ENCODE measurements around the gene SLC1A4.
A peak's percentile ranks its signal among the peaks of the same experiment; 100 is the strongest.
"Not testable (repeated sequence)": the region's sequence is repeated elsewhere in the genome, so short reads cannot be mapped to it uniquely, and the experiment has no call there.

SLC1A4 gene

DNA sequence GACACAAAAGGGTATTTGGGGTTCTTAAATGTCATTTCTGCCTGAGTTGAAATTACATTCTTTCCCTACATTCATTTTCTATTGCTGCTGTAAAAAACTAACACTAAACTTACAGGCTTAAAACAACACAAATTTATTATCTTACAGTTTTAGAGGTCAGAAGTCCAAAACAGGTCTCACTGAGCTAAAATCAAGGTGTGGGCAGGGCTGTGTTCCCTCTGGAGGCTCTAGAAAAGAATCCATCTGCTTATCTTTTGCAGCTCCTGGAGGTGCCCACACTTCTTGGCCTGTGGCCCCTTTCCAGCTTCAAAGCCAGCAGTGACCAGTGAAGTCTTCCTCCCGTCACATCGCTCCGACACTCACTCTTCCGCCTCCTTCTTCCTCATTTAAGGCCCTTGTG lies 23.2 kb upstream of the SLC1A4 start:
- no peak for DNase-seq

DNA sequence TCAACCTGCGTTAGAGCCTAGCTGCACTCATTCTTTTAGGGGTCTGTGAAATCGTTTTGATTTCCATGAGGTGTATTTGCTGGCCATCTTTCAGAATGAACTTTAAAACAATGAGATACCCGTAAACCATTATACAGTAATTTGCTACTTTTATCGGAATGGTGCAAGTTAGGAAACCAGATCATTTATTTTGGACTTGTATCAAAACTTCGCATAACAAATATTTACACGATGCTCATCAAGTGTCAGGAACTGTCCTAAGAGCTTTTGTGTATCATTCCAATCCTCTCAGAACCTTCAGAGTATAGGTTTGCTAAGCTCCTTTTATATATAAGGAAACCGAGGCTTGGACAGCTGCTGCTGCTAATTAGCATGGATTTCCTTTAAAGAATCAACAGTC lies 22.4 kb upstream of the SLC1A4 start:
- DNase-seq: no peak

DNA sequence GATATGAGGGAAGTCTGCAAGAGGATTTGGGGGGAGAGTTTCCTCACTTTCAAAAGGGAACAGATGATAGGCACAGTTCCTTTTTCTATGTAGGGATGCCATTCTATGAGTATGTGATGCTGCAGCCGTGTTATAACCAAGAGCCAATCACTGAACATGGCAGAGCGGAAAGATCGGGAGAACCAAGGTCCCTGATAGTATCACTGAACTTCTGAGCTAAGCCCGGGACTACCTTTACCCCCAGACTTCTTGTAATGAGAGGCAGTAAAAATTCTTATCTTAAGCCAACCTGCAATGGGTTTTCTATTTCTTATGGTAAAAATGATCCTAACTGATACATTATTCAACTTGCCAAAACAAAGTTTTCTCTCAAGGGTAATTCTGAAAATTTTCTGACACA lies 21.6 kb upstream of the SLC1A4 start:
- DNase-seq: no peak

DNA sequence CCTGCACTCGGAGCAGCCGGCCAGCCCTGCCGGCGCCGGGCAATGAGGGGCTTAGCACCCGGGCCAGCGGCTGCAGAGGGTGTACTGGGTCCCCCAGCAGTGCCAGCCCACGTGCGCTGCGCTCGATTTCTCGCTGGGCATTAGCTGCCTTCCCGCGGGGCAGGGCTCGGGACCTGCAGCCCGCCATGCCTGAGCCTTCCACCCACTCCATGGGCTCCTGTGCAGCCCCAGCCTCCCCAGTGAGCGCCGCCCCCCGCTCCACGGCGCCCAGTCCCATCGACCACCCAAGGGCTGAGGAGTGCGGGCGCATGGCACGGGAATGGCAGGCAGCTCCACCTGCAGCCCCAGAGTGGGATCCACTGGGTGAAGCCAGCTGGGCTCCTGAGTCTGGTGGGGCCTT lies 20.1 kb upstream of the SLC1A4 start:
- not testable (repeated sequence) for DNase-seq

DNA sequence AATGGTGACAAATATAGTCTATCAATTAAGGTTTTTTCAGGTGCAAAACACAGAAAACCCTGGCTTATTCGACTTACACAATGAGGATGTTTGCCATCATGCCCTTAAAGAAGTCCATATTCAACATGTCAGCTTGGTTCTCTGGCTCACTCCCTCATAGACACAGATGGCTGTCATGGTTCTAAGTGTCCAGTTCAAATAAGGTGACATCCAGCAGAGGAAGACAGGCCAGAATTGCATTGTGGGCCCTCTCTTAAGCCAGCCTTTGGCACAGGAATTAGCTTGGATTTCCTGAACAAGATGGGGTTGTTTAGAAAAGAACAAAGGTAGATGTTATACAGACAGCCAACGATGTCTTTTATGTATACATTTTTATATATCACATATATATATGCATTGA lies 18.7 kb upstream of the SLC1A4 start:
- DNase-seq: no peak

DNA sequence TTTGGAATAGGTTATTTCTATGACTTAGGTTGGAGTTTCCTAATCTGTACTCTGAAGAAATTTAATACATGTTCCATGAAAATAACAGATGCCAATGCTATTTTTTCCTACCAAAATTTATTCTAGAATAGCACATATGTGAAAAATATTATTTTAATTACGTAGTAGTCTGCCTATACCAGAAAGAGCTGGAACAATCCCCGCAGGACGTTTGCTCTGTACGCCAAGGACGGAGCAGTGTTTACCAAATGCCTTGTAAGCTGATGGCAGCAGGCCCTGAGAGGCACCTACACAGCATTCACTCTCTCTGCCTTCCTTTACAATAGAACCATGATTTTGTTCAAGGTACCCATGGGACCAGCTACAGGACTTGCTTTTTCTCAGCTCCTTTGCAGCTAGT lies 16.8 kb upstream of the SLC1A4 start:
- DNase-seq: no peak

DNA sequence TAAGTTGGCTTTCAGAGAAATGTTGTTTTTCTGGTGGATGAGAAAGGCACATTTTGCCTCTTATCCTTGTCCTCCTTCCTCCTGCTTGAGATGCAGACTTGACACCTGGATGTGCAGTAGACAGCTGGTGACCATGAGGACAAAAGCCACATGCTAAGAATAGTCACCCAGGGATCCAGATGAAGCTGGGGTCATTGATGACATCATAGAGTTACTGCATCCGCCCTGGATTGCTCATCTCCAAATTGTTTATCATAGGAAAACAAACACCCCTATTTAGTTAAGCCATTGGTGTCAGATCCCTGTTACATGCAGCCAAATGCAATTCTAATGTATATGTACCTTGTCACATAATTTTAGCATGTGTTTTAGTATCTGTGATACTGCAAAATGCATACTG lies 16.3 kb upstream of the SLC1A4 start:
- DNase-seq: no peak

DNA sequence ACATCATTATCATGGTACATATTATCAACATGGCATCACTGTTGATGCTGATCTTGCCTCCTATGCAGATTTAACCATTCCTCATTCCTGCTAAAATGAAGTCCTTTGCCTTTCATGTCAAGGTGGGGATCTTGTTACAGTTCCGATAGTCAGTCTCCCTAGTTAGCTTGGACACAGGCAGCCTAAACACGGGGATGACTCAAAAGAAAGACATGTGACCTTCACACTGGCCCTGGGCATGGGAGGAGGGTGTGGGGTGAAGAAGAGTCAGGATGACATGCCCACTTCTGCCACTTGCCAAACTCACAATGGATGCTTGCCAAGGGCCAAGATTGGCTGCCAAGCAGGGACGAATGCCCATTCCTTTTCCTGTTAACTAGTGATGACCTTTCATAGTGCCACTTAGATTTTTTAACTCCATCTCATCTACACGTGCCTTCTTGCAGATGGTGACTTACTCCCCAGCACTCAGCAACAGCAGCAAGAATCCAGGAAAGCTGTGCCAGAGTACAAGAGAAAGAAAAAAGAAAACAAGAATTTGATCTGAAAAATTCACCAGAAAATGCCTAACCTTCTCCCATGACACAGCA lies 13.9 kb upstream of the SLC1A4 start:
- DNase-seq: peak; percentile 64

DNA sequence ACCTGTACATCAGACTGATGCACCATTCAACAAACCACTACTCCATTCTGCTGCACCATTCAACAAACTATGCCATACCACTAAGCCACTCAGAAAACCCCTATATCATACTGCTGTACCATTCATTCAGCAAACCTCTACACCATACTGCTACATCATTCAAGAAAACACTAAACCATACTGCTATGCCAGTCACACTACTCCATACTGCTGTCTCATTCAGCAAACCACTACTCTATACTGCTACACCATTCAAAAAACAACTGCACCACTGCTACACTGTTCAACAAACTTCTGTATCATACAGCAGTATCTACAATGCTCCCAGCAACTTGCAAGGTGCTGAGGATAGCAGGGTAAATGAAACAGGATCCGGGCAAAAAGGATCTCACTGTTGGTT lies 12.9 kb upstream of the SLC1A4 start:
- DNase-seq: no peak

DNA sequence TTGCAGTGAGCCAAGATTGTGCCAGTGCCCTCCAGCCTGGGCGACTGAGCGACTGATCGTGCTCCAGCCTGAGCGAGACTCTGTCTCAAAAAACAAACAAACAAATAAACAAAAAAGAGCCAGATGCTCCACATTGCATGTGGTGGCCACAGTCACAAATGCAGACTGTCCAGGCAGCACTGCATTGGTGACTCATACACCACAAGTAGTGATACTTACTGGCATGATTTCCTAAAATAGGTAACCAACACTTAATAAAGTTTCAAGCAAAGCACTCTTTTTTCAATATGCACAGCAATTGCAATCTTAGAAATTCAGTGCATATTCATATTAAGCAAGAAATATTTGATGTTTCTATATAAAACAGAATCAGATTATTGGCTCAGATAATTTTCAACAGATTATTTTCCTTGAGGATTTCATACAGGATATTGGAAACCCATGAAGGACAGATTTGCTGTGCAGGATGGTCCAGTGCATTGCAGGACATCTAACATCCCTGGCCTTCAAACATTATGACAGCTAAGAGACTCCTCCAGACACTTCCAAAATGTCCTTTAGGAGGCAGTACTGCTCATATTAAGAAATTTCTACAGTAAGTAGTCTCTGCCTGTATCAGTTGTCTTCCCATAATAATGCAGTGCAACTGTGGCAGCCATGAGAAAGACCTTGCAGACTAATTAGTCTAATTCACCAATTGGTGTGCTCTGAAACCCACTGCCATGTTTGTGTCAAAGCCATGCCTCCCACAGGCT lies 10.5 kb upstream of the SLC1A4 start:
- peak; percentile 25 for DNase-seq

DNA sequence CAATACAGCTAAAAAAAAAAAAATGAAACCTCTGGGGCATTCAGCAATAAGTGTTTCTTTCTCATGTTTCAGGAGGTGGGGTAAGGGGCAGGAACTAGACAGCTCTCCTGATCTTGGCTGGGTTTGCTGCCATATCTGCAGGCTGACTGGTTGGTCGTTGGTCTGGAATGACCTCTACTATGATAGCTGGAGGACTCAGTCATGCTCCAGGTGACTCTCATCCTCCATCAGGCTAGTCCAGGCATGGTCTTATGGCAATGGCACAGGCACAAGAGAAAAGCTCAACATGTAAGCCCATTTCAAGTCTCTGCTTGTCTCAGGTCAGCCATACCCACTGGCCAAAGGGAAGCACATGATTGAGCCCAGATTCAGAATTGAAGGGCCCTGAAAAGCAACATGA lies 9.5 kb upstream of the SLC1A4 start:
- DNase-seq: no peak

DNA sequence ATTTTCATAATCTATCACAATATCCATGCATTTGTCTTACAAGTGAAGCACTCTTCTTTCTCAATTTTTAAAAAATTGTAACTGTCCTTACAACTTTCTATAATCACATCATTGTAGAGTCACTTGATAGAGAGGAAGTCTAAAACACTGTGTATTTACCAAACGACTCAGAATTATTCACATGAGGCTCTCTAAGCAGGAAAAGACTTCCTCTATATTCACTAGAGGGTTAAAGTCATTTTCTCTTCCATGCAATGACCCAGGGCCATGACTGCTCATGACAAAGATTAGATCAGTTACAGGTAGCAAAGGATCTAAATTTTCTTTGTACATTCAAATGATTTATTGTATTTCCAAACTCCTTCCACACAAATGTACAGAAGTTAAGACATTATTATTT lies 9.0 kb upstream of the SLC1A4 start:
- no peak for DNase-seq

DNA sequence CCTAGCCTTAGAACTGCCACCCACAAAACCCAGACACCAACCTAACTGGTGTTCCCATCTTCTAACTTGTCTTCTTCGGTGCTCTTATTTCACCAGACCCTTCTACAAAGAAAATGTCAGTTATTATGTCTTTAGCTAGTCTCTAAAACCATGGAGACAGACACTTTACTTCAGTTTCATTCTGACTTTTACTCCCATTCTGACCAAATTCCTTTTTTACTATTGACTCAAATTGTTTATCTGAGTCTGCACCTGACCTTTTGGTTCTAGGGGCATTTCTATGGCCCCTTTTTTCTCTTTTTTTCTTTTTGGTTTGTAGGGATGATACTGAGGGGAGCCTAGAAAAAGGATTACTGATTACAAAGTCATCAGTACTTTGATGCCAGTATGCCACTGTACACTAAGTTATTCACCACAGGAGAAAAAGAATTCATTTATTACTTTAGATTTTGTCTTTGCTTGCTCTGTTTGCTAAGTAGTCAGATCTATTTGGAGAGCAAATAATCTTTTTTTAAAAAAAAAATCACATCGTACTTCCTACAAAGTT lies 6.8 kb upstream of the SLC1A4 start:
- no peak for DNase-seq

DNA sequence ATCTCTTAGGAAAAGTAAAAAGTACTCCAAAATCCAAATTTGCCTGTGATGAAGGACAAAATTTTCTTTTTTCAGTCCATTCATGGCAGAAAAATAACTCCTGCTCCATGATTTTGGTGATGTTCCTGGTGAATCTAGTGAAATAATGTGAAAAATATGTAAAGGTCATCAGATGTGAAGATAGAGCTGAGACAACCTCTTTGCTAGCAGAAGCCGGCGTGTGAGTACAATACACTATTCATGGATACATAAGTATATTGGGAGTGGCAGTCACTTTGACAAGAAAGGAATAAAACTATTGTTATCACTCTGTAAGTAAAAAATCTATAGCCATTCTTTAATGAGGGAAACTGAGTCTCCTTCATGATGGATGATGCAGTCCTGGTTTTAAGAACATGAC lies 6.3 kb upstream of the SLC1A4 start:
- DNase-seq: no peak

DNA sequence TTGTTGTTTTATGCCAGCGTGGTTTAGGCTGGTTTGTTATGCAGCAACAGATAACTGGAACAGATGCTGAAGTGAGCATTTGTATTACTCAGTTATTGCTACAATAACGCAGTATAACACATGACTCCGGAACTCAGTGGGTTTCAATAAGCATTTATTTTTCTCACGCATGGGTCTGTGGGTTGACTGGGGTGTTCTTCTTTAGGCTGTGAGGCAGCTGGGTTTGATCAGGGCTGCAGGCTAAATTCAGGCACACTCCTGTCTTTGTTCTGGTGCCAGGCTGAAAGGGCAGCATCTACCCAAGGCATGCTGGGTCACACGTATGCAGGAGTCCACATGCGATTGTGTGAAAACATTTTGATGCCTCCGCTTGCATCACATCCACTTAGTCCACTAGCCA lies 3.8 kb upstream of the SLC1A4 start:
- DNase-seq: no peak

DNA sequence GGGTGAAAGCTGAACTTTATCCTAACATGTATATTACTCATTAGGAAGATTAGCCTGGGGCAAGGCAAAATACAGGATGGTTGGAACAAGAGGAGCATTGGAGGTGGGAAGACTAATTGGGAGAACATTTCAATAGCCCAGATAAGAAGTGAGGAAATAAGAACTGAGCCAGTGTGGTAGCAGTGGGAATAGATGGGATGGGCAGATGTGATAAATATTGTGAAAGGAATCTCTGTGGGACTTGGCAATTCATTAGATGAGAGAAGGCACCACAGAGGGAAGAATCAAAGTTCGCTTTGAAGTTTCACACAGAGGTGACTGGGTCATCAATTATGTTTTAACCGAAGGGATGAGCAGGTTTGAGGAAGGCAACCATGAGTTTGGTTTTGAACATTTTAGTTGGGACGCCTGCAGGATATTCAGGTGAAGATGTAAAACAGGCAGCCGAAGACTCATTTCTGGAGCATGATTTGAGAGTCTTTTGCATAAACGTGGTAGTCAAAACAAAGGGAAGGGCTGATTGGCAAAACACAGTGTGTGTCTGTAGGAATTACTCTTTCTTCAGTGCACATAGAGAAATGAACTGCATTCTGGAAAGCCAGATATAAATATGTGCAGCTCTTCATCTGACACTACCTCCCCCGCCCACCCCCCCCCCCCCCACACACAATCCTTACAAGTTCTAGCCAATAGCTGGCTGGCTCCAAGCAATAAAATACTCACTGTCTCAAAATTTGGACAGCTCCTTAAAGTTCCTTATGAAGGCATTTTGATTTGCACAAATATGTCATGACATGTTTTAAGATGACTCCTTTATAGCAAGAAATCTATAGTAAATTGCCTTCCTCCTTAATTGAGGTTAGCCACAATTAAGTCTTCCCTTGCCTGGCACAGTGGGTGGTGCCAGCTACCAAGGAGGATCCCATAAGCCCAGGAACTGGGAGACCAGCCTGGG lies 1.9 kb upstream of the SLC1A4 start:
- DNase-seq: peak; percentile 46

DNA sequence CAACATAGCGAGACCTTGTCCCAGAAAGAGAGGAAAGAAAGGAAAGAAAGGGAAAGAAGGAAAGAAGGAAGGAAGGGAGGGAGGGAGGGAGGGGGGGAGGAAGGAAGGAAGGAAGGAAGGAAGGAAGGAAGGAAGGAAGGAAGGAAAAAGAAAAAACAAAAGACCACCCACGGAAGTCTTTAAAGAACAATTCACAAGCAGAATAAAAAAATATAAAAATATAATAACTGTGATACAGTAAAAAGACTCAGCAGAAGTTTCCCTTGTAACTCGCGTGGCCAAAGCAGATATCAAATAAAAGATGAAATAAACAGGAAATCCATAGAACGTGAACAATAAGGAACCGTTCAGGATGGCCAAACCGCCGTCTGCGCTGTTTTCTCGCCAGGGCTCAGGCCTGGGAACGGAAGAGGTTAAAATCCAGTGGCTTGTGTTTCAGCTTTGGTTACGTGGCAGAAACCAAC lies 1.2 kb upstream of the SLC1A4 start:
- DNase-seq: peak; percentile 89

DNA sequence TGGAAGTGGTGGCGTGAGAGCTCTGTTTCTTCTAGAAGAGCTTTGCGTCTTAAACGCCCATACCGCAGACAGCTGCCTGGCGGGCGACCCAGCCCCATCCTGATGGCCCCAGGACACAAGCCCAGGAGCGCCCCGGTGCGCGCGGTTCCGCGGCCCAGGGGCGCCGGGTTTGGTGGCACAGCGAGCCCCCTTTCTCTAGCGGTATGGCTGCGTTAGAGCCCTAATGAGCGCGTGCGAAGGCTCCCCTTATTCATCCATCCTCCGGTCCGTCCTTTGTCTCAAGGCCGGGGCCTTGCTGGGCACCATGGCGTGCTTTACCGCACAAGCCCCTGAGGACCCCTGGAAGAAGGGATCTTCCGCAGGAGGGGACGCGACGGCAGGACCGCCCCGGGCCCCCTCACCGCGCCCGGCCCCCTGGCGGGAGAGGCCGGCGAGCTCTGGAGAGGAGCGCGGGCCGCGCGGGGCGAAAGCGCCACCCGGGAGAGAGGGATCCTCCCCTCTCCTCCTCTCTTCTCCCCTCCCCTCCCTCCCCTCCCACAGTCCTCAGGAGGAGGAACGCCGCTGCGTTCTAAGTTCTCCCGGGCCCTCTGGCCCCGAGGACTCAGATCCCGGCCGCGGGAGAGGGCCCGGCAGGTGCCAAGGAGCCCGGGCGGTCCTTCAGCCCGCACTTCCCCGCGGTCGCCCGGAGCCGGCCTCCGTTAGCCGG lies 626 bp upstream of the SLC1A4 start:
- peak; percentile 93 for DNase-seq

DNA sequence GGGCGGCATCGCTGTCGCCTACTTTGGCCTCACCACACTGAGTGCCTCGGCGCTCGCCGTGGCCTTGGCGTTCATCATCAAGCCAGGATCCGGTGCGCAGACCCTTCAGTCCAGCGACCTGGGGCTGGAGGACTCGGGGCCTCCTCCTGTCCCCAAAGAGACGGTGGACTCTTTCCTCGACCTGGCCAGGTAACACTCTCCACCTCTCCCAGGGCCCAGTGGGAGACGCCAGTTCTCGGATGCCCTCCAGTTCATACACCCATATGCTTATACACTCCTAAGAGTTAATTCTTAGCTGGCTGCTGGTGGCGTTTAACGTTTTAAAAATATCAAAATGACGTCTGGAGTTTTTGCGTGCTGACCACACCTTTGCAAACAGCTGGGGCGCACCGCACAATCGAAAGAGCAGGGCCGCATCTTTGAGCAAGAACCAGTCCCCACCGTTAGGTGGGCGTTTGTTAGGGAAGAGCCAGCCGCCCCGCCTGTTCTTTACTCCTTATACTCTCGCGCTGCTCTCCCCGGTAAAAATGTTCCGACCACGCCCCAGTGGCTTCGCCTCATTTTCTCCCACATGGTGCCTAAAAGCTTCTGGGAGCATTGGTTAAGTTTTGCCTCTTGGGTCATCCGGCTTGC lies 899 bp downstream of the SLC1A4 start:
- DNase-seq: peak; percentile 19

DNA sequence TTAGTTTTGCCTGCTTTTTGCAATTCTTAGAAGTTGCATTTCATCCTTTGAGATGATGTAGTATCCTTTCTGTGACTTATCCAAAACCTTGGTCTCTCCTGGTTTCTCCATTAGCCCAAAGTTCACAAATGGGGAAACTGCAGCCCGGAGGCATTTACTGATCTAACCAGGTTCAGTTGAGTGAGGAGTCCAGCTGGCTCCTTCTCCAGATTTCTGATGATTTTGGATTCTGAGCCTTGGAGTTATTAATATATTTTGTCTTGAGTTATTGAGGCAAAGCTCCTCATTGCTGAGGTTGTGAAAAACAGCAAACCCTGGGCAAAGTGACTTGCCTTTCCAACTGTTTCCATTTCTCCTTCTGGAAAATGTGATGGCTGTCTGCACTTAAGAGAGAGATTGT lies 1.7 kb downstream of the SLC1A4 start:
- DNase-seq: no peak

DNA sequence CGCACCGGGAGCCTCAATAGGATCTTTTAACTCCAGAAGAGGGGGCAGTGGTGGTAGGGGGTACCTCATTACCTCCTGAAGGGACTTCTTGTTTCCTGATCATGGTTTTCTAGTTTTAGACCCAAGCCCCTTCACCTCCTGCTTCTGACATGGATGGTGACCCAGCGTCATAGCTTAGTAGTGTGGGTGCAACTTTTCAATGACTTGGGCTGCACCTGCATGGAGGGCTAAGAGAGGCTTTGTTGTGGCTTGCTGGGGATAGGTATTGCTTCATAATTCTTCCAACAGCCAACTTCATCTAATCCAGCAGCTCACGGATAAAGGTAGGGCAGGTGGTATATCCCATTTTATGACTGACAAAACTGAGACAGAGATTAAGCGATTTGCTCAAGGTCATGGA lies 3.0 kb downstream of the SLC1A4 start:
- no peak for DNase-seq

DNA sequence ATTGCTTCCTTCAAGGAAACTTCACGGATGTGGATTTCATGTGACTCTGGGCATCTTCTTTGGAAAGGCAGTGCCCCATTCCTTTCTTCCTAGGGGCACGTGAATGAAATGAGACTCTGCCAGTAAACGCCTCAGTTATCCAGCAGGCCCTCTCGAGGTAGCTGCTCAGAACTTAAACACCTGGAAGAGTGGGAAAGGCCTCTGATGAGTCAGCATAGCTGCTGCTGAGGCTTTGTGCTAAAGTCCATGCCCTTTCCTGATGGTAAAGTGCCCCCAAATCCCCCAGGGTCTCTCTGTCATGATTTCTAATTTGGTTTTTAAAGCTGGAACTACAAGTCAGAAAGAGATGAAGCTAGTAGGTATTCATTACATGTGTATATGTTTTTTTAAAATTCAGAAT lies 3.8 kb downstream of the SLC1A4 start:
- DNase-seq: no peak

Data from fibroblast of skin of abdomen (primary cell).